HEK293 (cell line): ENCODE data around the gene IGF2BP1.

Source experiments
- CTCF ChIA-PET: fragments of 350-600 bp; formaldehyde crosslinking; extraction: SDS; loops from one replicate; lab custom pipeline; 2021; ENCODE audit warnings: antibody characterized with exemption; lab: Yijun Ruan, JAX
- POLR2A ChIA-PET: fragments of 300-600 bp; formaldehyde crosslinking; extraction: SDS; loops from one replicate; lab custom pipeline; 2020; ENCODE audit warnings: antibody characterized with exemption, inconsistent platforms; lab: Yijun Ruan, JAX
- H3K27ac ChIP-seq: fragments of 200-500 bp; sonication (Bioruptor generic); 2 replicates; pipeline ENCODE4 v1.5.1; 2014; ENCODE audit warnings: low read depth, low read length, control low read depth, inconsistent platforms; ENCODE audit errors: extremely low read depth
- H3K36me3 ChIP-seq, 2 experiments: fragments of 200-500 bp in 1 of 2; sonication (Bioruptor generic) in 1 of 2; 1 replicate in 1 of 2; 2 replicates in 1 of 2; pipeline ENCODE4 v1.5.1; 2014 to 2017; ENCODE audit warnings: inconsistent platforms in 2 of 2, low read length in 2 of 2; ENCODE audit not compliant: control insufficient read depth in 2 of 2, insufficient read depth in 1 of 2
- H3K4me1 ChIP-seq: fragments of 200-500 bp; sonication (Bioruptor generic); 2 replicates; pipeline ENCODE4 v1.5.1; 2014; ENCODE audit warnings: mild to moderate bottlenecking, low read length, inconsistent platforms; ENCODE audit not compliant: control insufficient read depth, insufficient read depth
- H3K4me3 ChIP-seq: 2 replicates; pipeline ENCODE4 v1.5.1; 2011; ENCODE audit warnings: low read depth, mild to moderate bottlenecking, control low read depth, low read length, moderate library complexity
- H3K9me3 ChIP-seq: fragments of 200-500 bp; sonication (Bioruptor generic); 2 replicates; pipeline ENCODE4 v1.5.1; 2014; ENCODE audit warnings: low read depth, low read length, inconsistent platforms; ENCODE audit not compliant: control insufficient read depth, insufficient read depth
- FEZF1 ChIP-seq: fragments of 450-650 bp; formaldehyde crosslinking; IDR thresholded peaks from 2 replicates; pipeline ENCODE4 v1.5.1; 2016; ENCODE audit warnings: missing biosample characterization, missing genetic modification characterization
- GLIS1 ChIP-seq: fragments of 450-650 bp; formaldehyde crosslinking; IDR thresholded peaks from 2 replicates; pipeline ENCODE4 v1.5.1; 2016; ENCODE audit warnings: missing biosample characterization, missing genetic modification characterization
- IKZF3 ChIP-seq: fragments of 450-650 bp; IDR thresholded peaks from 2 replicates; pipeline ENCODE4 v1.5.0; 2018; ENCODE audit warnings: missing biosample characterization, mild to moderate bottlenecking, missing genetic modification characterization, moderate library complexity
- KLF8 ChIP-seq: fragments of 450-650 bp; formaldehyde crosslinking; IDR thresholded peaks from 2 replicates; pipeline ENCODE4 v1.5.1; 2016; ENCODE audit warnings: missing biosample characterization, missing genetic modification characterization
- OVOL3 ChIP-seq: fragments of 450-650 bp; formaldehyde crosslinking; IDR thresholded peaks from 2 replicates; pipeline ENCODE4 v1.5.1; 2016; ENCODE audit warnings: missing biosample characterization, missing genetic modification characterization
- SP2 ChIP-seq: fragments of 450-650 bp; formaldehyde crosslinking; IDR thresholded peaks from 2 replicates; pipeline ENCODE4 v1.5.1; 2016; ENCODE audit warnings: missing biosample characterization, missing genetic modification characterization
- WT1 ChIP-seq: fragments of 450-650 bp; formaldehyde crosslinking; IDR thresholded peaks from 2 replicates; pipeline ENCODE4 v1.5.1; 2016; ENCODE audit warnings: missing biosample characterization, missing genetic modification characterization
- YY1 ChIP-seq: fragments of 450-650 bp; formaldehyde crosslinking; IDR thresholded peaks from 2 replicates; pipeline ENCODE4 v1.5.1; 2018; ENCODE audit warnings: missing biosample characterization, missing genetic modification characterization
- ZBTB8A ChIP-seq: fragments of 450-650 bp; formaldehyde crosslinking; IDR thresholded peaks from 2 replicates; pipeline ENCODE4 v1.5.1; 2016; ENCODE audit warnings: missing biosample characterization, missing genetic modification characterization
- ZNF133 ChIP-seq: fragments of 450-650 bp; formaldehyde crosslinking; IDR thresholded peaks from 2 replicates; pipeline ENCODE4 v1.5.1; 2016; ENCODE audit warnings: missing biosample characterization, missing genetic modification characterization
- ZNF155 ChIP-seq: fragments of 450-650 bp; formaldehyde crosslinking; IDR thresholded peaks from 2 replicates; pipeline ENCODE4 v1.5.1; 2016; ENCODE audit warnings: missing biosample characterization, missing genetic modification characterization
- ZNF169 ChIP-seq: fragments of 450-650 bp; formaldehyde crosslinking; IDR thresholded peaks from 2 replicates; pipeline ENCODE4 v1.5.1; 2016; ENCODE audit warnings: missing biosample characterization, missing genetic modification characterization
- ZNF341 ChIP-seq: fragments of 450-650 bp; formaldehyde crosslinking; IDR thresholded peaks from 2 replicates; pipeline ENCODE4; 2016; ENCODE audit warnings: low read depth, missing biosample characterization, missing genetic modification characterization
- ZNF37A ChIP-seq: fragments of 450-650 bp; IDR thresholded peaks from 2 replicates; pipeline ENCODE4 v1.5.1; 2018; ENCODE audit warnings: missing biosample characterization, missing genetic modification characterization
- ZNF391 ChIP-seq: fragments of 450-650 bp; formaldehyde crosslinking; IDR thresholded peaks from 2 replicates; pipeline ENCODE4 v1.5.1; 2016; ENCODE audit warnings: low read depth, missing biosample characterization, missing genetic modification characterization, borderline replicate concordance
- ZNF514 ChIP-seq: fragments of 450-650 bp; formaldehyde crosslinking; IDR thresholded peaks from 2 replicates; pipeline ENCODE4 v1.5.1; 2016; ENCODE audit warnings: missing biosample characterization, missing genetic modification characterization
- ZNF530 ChIP-seq: fragments of 450-650 bp; formaldehyde crosslinking; IDR thresholded peaks from 2 replicates; pipeline ENCODE4 v1.5.1; 2016; ENCODE audit warnings: low read depth, missing biosample characterization, missing genetic modification characterization
- ZNF596 ChIP-seq: fragments of 450-650 bp; IDR thresholded peaks from 2 replicates; pipeline ENCODE4 v1.5.0; 2018; ENCODE audit warnings: missing biosample characterization, mild to moderate bottlenecking, missing genetic modification characterization, moderate library complexity
- ZNF600 ChIP-seq: fragments of 450-650 bp; formaldehyde crosslinking; IDR thresholded peaks from 2 replicates; pipeline ENCODE4 v1.5.1; 2016; ENCODE audit warnings: missing biosample characterization, missing genetic modification characterization
- ZNF664 ChIP-seq: fragments of 450-650 bp; formaldehyde crosslinking; IDR thresholded peaks from 2 replicates; pipeline ENCODE4 v1.5.1; 2016; ENCODE audit warnings: missing biosample characterization, missing genetic modification characterization
- ZNF677 ChIP-seq: fragments of 450-650 bp; IDR thresholded peaks from 2 replicates; pipeline ENCODE4 v1.5.0; 2018; ENCODE audit warnings: missing biosample characterization, mild to moderate bottlenecking, missing genetic modification characterization, moderate library complexity
- ZNF776 ChIP-seq: fragments of 450-650 bp; formaldehyde crosslinking; IDR thresholded peaks from 2 replicates; pipeline ENCODE4 v1.5.0; 2017; ENCODE audit warnings: missing biosample characterization, missing genetic modification characterization, borderline replicate concordance
- ZNF830 ChIP-seq: fragments of 450-650 bp; IDR thresholded peaks from 2 replicates; pipeline ENCODE4 v1.5.0; 2018; ENCODE audit warnings: missing biosample characterization, missing genetic modification characterization, low read depth, mild to moderate bottlenecking, moderate library complexity
- ZSCAN4 ChIP-seq: fragments of 450-650 bp; formaldehyde crosslinking; IDR thresholded peaks from 2 replicates; pipeline ENCODE4 v1.5.1; 2017; ENCODE audit warnings: missing biosample characterization, missing genetic modification characterization
- TF ChIP-seq, protein P1 (sequence below): fragments of 450-650 bp; formaldehyde crosslinking; IDR thresholded peaks from 2 replicates; pipeline ENCODE4 v1.5.1; 2016; ENCODE audit warnings: missing biosample characterization, missing genetic modification characterization
- TF ChIP-seq, protein P2 (sequence below): fragments of 450-650 bp; formaldehyde crosslinking; IDR thresholded peaks from 2 replicates; pipeline ENCODE4 v1.5.1; 2016; ENCODE audit warnings: missing biosample characterization, missing genetic modification characterization
- TF ChIP-seq, protein P3 (sequence below): fragments of 450-650 bp; formaldehyde crosslinking; IDR thresholded peaks from 2 replicates; pipeline ENCODE4 v1.5.1; 2017; ENCODE audit warnings: missing biosample characterization, missing genetic modification characterization

The IGF2BP1 gene

DNA sequence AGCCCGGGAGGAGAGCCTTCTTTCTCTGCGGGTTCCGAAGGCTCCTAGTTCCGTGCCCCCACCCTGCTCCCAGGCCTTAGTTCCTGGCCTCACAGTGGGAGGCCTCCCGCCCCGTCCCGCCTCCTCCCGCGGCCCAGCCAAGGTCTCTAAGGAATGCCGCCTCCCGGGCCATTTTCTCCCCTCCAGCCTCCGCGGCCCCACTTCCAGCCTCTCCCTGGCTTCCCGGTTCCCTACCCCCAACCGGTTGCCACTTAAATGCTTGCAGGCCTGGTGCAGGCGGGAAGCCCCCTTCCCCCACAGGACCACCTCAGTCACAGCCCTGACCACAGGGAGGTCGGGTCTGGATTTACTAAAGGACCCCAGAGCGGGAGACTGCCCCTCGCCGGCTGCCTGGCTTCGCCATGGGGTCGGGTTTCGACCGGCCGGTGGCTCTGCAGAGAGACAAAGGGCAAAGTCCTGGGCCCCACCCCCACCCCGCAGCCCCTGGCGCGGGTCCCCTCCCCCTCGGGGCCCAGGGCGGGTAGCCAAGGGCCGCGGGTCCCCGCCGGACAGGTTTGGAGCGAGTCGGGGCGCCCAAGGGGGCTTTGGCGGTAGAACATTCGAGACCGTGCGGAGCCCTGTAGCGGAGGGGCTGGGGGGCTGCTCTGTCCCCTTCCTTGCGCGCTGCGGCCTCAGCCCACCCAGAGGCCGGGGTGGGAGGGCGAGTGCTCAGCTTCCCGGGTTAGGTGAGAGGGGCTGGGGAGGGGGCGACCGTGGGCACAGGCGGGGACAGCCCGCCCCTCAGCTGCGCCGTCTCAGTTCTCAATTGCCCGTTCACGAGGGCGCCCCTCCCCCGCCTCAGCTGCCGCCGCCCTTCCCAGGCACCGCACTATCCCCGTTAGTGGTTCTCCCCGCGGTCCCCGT lies 16.4 kb downstream of the IGF2BP1 start (continued):
- no peak for TF ChIP-seq ZNF169 (tag by site-specific recombination)

- CTCF ChIA-PET: interaction anchor here (0.7 to 4.6 kb wide), 6 partner anchors 16 to 337 kb away, joined by 3 to 25 read pairs (median 6); no protein-coding TSS in a partner anchor
- H3K9me3 ChIP-seq: no peaks in the 10 kb centered on the region
- peaks cover 9 to 35% of the 10 kb centered on the region in 2 experiments; a peak in 2 of 3 replicates for H3K36me3 ChIP-seq
- H3K4me1 ChIP-seq: peaks cover 33% of the 10 kb centered on the region
- POLR2A ChIA-PET: interaction anchor here (1.1 to 3.0 kb wide), 4 partner anchors 9 to 20 kb away, joined by 4 to 28 read pairs (median 8); no protein-coding TSS in a partner anchor
- H3K4me3 ChIP-seq: no peak overlapping the region
- 0 out of 2 replicates have a peak overlapping the region, but pooled peaks have one; percentile 36 for H3K27ac ChIP-seq
- TF ChIP-seq ZNF341 (tag by site-specific recombination): peak; percentile 16; the same call in 1 of the 2 replicates
- TF ChIP-seq, protein P1, sequence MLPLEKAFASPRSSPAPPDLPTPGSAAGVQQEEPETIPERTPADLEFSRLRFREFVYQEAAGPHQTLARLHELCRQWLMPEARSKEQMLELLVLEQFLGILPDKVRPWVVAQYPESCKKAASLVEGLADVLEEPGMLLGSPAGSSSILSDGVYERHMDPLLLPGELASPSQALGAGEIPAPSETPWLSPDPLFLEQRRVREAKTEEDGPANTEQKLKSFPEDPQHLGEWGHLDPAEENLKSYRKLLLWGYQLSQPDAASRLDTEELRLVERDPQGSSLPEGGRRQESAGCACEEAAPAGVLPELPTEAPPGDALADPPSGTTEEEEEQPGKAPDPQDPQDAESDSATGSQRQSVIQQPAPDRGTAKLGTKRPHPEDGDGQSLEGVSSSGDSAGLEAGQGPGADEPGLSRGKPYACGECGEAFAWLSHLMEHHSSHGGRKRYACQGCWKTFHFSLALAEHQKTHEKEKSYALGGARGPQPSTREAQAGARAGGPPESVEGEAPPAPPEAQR (tag by site-specific recombination): no peak
- no peak for TF ChIP-seq ZNF37A
- no peak for TF ChIP-seq ZBTB8A (tag by site-specific recombination)
- TF ChIP-seq ZNF776 (tag by site-specific recombination): no peak
- no peak; the same call in 1 of the 2 replicates for TF ChIP-seq WT1 (tag by site-specific recombination)
- no peak for TF ChIP-seq YY1 (tag by site-specific recombination)
- TF ChIP-seq ZNF133 (tag by site-specific recombination): no peak
- no peak for TF ChIP-seq ZSCAN4 (tag by site-specific recombination)
- 0 out of 2 replicates have a peak, but pooled peaks have one; percentile 12 for TF ChIP-seq SP2 (tag by site-specific recombination)
- no peak for TF ChIP-seq ZNF596
- no peak for TF ChIP-seq ZNF391
- TF ChIP-seq KLF8: no peak
- TF ChIP-seq ZNF155 (tag by site-specific recombination): no peak
- no peak for TF ChIP-seq ZNF677 (tag by site-specific recombination)
- TF ChIP-seq ZNF530 (tag by site-specific recombination): no peak
- TF ChIP-seq FEZF1: peak; percentile 57; the same call in 1 of the 2 replicates
- TF ChIP-seq, protein P2, sequence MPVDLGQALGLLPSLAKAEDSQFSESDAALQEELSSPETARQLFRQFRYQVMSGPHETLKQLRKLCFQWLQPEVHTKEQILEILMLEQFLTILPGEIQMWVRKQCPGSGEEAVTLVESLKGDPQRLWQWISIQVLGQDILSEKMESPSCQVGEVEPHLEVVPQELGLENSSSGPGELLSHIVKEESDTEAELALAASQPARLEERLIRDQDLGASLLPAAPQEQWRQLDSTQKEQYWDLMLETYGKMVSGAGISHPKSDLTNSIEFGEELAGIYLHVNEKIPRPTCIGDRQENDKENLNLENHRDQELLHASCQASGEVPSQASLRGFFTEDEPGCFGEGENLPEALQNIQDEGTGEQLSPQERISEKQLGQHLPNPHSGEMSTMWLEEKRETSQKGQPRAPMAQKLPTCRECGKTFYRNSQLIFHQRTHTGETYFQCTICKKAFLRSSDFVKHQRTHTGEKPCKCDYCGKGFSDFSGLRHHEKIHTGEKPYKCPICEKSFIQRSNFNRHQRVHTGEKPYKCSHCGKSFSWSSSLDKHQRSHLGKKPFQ (tag by site-specific recombination): no peak
- 0 out of 2 replicates have a peak, but pooled peaks have one; percentile 25 for TF ChIP-seq GLIS1 (tag by site-specific recombination)
- TF ChIP-seq ZNF664: peak; percentile 26; the same call in 1 of the 2 replicates
- peak; percentile 40; the same call in 1 of the 2 replicates for TF ChIP-seq IKZF3 (tag by site-specific recombination)
- TF ChIP-seq, protein P3, sequence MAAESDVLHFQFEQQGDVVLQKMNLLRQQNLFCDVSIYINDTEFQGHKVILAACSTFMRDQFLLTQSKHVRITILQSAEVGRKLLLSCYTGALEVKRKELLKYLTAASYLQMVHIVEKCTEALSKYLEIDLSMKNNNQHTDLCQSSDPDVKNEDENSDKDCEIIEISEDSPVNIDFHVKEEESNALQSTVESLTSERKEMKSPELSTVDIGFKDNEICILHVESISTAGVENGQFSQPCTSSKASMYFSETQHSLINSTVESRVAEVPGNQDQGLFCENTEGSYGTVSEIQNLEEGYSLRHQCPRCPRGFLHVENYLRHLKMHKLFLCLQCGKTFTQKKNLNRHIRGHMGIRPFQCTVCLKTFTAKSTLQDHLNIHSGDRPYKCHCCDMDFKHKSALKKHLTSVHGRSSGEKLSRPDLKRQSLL (tag by site-specific recombination): no peak
- no peak for TF ChIP-seq OVOL3 (tag by site-specific recombination)
- no peak for TF ChIP-seq ZNF514
- TF ChIP-seq ZNF830 (tag by site-specific recombination): no peak
- TF ChIP-seq ZNF600 (tag by site-specific recombination): no peak
These were observed 18.2 kb downstream of the IGF2BP1 start for GRCh38 chr17:49015179-49015923.
